GM12864 (cell line): ENCODE measurements around the gene ATF7.

Experiments used
- DNase-seq: peaks from one replicate; pipeline ENCODE4 v3.0.0-alpha.2; 2011; ENCODE audit warnings: low read depth
- H3K4me3 ChIP-seq: 2 replicates; pipeline ENCODE4 v1.5.1; 2011; ENCODE audit warnings: mild to moderate bottlenecking, low read depth, low read length, control low read depth
- TF ChIP-seq, protein P1 (sequence below): IDR thresholded peaks from 2 replicates; pipeline ENCODE4 v1.5.1; 2011; ENCODE audit warnings: low read depth, mild to moderate bottlenecking, moderate library complexity, low read length, control low read depth, inconsistent platforms; ENCODE audit errors: missing control alignments

ATF7 gene

DNA sequence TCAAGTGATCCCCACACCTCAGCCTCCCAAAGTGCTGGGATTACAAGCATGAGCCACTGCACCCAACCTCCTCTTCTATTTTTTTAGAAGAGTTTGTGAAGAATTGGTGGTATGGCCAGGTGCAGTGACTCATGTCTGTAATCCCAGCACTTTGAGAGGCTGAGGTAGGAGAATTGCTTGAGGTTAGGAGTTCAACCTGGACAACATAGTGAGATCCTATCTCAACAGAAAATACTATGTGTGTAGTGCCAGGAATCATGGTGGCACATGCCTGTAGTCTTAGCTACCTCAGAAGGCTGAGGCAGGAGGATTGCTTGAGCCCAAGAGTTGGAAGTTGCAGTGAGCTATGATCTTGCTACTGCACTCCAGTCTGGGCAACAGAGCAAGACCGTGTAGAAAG, 5.5 kb upstream of the ATF7 start:
- no peak overlapping the region for H3K4me3 ChIP-seq
- TF ChIP-seq, protein P1, sequence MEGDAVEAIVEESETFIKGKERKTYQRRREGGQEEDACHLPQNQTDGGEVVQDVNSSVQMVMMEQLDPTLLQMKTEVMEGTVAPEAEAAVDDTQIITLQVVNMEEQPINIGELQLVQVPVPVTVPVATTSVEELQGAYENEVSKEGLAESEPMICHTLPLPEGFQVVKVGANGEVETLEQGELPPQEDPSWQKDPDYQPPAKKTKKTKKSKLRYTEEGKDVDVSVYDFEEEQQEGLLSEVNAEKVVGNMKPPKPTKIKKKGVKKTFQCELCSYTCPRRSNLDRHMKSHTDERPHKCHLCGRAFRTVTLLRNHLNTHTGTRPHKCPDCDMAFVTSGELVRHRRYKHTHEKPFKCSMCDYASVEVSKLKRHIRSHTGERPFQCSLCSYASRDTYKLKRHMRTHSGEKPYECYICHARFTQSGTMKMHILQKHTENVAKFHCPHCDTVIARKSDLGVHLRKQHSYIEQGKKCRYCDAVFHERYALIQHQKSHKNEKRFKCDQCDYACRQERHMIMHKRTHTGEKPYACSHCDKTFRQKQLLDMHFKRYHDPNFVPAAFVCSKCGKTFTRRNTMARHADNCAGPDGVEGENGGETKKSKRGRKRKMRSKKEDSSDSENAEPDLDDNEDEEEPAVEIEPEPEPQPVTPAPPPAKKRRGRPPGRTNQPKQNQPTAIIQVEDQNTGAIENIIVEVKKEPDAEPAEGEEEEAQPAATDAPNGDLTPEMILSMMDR: no peak
- DNase-seq: no peak

DNA sequence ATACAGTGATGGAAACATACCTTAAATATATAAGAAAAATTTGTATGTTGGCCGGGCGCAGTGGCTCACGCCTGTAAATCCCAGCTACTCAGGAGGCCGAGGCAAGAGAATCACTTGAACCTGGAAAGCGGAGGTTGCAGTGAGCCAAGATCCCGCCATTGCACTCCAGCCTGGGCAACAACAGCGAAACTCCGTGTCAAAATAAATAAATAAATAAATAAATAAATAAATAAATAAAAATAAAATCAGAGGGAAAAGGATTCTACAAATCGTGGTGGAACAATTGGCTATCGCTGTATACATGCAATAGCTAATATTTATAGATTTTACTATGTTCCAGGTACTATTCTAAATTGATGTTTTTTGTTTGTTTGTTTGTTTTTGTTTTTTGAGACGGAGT, 1.7 kb upstream of the ATF7 start:
- TF ChIP-seq, protein P1: no peak
- no peak for DNase-seq
- no peak overlapping the region for H3K4me3 ChIP-seq

DNA sequence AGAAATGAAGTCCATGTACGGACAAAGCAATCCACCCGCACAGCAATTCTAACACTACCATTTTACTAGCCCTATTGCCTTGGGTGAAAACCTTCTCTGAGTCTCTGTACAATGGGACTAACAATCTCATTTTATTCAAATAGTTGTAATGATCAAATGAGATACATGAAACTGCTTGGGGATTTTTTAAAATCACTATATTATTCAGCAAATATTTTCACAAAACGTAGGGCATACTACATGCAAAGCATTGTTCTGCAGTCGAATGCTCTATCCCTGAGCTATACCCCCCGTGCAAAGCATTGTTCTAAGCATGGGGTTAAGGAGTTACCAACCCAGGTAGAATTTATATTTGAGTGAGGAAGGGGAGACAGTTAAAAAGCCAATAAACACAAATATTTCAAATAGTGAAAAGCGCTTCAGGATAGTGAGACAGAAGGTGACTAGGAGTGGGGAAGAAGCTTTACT, 554 bp upstream of the ATF7 start:
- no peak for DNase-seq
- TF ChIP-seq, protein P1: no peak

DNA sequence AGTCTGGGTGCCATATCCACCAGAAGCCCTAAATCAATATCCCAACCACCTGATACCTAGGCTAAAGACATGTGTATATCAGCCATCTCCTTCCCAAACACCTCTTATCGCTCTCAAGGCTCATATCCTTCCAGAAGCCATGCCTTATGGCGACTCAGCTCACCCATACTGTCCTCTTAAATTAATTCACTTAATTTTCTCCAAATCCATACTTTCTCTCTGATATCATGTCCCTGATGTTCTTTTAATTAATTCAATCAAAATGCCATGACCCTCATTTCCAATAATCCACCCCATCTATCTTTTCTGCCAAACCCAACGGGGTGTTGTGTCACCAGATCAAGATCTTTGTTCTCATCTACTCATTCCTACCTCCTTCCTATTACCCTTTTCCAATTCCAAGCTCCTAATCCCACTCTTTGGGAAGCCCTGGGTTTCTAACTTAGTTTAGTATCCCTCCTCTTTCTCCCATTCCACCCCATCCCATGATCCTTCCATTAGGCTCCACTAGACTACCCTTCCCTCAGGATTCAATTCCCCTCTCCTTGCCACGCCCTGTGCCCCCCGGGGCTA, 723 bp downstream of the ATF7 start:
- peak overlapping the region; percentile 86 for H3K4me3 ChIP-seq
- TF ChIP-seq, protein P1: no peak
- no peak for DNase-seq

More for the DNA sequence above, 554 bp upstream of the ATF7 start:
- peak overlapping the region; percentile 86 for H3K4me3 ChIP-seq

DNA sequence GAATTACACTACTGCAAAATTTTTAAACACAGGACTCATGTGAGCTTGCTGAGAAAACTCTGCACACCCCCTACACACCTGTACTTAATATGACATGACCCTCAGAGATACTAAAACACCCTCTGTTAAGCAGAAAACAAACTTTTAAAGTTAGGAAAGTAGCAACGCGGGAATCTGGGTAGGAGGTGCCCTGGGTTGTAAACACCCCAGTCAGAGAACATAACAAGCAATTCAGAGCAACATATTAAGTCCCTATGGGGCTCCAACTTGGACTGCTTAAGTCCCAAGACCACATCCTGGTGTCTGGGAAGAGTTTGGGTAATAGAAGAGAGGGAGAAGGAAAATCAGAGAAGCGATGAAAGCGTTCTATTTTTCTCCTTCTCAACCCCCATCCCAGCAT, 1.2 kb downstream of the ATF7 start:
- DNase-seq: no peak
- TF ChIP-seq, protein P1: no peak
- peak overlapping the region; percentile 86 for H3K4me3 ChIP-seq

DNA sequence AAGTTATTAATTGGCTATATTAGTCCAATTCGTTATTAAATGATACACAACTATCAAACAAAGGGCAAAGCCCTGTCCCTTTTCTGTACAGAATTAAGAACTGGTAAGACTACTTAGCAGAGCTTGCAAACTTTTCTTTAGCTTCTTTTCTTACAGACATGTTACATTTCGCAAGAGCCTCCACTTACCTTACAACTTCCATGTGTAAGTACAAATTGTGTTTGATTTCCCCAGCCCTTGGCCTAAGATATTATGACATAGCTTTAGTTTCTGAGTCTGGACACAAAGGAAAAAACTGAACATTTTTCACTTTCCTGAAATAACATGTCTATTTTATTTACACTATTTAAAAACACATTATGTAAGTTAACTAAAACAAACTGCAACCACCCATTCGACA, 1.7 kb downstream of the ATF7 start:
- TF ChIP-seq, protein P1: no peak
- H3K4me3 ChIP-seq: peak overlapping the region; percentile 86; the same call in 1 of the 2 replicates
- no peak for DNase-seq
